HepG2 (cell line): Measurements from ENCODE around the gene RRAD. TPM values are rescaled to one million over a fixed set of nuclear protein-coding genes. Genes with fewer than 3 reads are reported as not detected.

Experiments used
- ATAC-seq: fragments of 200-7000 bp; cut with Tn5 transposase; 3 replicates; pipeline ENCODE4 v1.9.1; 2020; ENCODE audit warnings: mild to moderate bottlenecking, moderate library complexity
- BruUV-seq: library from RNA; stranded (reverse); fragments of 400-500 nt; replicated peaks from 2 replicates; lab custom pipeline; 2021; lab: Mats Ljungman, UMichigan
- CTCF ChIA-PET: fragments of 300-600 bp; formaldehyde crosslinking; extraction: SDS; loops from one replicate; lab custom pipeline; 2021; ENCODE audit warnings: low total read pairs, inconsistent platforms, low intra/inter-chr PET ratio; lab: Yijun Ruan, JAX
- POLR2A ChIA-PET: fragments of 350-600 bp; sonication (Branson Sonifier 250); formaldehyde crosslinking; loops from one replicate; lab custom pipeline; 2020; ENCODE audit warnings: antibody characterized with exemption, inconsistent platforms; lab: Yijun Ruan, JAX
- DNase-seq: peaks from one replicate; pipeline ENCODE4 v3.0.0-alpha.2; 2015; ENCODE audit warnings: low spot score
- FAIRE-seq: peaks from 3 replicates; lab custom pipeline; 2011; peaks lifted over from hg19 to GRCh38; lab: Jason Lieb, UNC
- H2AFZ ChIP-seq: one replicate; pipeline ENCODE4 v1.6.1; 2011; ENCODE audit warnings: low read length, inconsistent platforms
- H3K27ac ChIP-seq: fragments of 300-600 bp; 3 replicates; pipeline ENCODE4 v1.8.0; 2011; ENCODE audit warnings: mixed run types, mild to moderate bottlenecking, mixed read lengths, low read length, inconsistent platforms; ENCODE audit not compliant: insufficient read depth; ENCODE audit errors: extremely low read length
- H3K27me3 ChIP-seq, 2 experiments: fragments of 200-600 bp in 1 of 2; 2 replicates in 1 of 2; 3 replicates in 1 of 2; pipeline versions ENCODE4 v1.6.0 to v1.8.0; 2011; ENCODE audit warnings: low read length in 2 of 2, mild to moderate bottlenecking in 2 of 2, moderate library complexity in 2 of 2, inconsistent platforms in 1 of 2; ENCODE audit not compliant: insufficient read depth in 2 of 2, control insufficient read depth in 1 of 2
- H3K36me3 ChIP-seq, 2 experiments: fragments of 200-600 bp in 1 of 2; replicated peaks in 1 of 2; 2 replicates in 1 of 2; 3 replicates in 1 of 2; pipeline versions ENCODE4 v1.5.1 to v1.8.0; 2011; ENCODE audit warnings: low read length in 2 of 2, inconsistent platforms in 1 of 2; ENCODE audit not compliant: insufficient read depth in 2 of 2, control insufficient read depth in 1 of 2
- H3K4me1 ChIP-seq: 2 replicates; pipeline ENCODE4 v1.5.1; 2012; ENCODE audit warnings: low read length, inconsistent platforms; ENCODE audit not compliant: insufficient read depth
- H3K4me2 ChIP-seq: 2 replicates; pipeline ENCODE4 v1.6.0; 2011; ENCODE audit warnings: low read depth, low read length, inconsistent platforms
- H3K4me3 ChIP-seq, 3 experiments: fragments of 200-600 bp in 1 of 3; sonication (generic), shearing (Covaris generic) in 1 of 3; replicated peaks in 1 of 3; 2 replicates each; pipeline ENCODE4 v1.5.1; 2011 to 2016; ENCODE audit warnings: low read length in 3 of 3, inconsistent platforms in 2 of 3, low read depth in 2 of 3, mild to moderate bottlenecking in 2 of 3, control low read depth in 1 of 3, mixed read lengths in 1 of 3; ENCODE audit not compliant: insufficient read depth in 1 of 3
- H3K79me2 ChIP-seq: one replicate; pipeline ENCODE4 v1.6.1; 2011; ENCODE audit warnings: low read length, inconsistent platforms; ENCODE audit not compliant: insufficient read depth
- H3K9ac ChIP-seq: 2 replicates; pipeline ENCODE4 v1.6.0; 2011; ENCODE audit warnings: mild to moderate bottlenecking, low read depth, low read length, inconsistent platforms; ENCODE audit not compliant: insufficient read depth
- H3K9me3 ChIP-seq: 2 replicates; pipeline ENCODE4 v1.5.1; 2012; ENCODE audit warnings: mild to moderate bottlenecking, low read length
- H4K20me1 ChIP-seq: 2 replicates; pipeline ENCODE4 v1.6.0; 2011; ENCODE audit warnings: inconsistent platforms, mild to moderate bottlenecking, low read length, moderate library complexity; ENCODE audit not compliant: insufficient read depth
- MAFF ChIP-seq: IDR thresholded peaks from 2 replicates; pipeline ENCODE4 v1.6.1; 2011; ENCODE audit warnings: low read depth, low read length, improper control_type of control experiment
- MAFK ChIP-seq, 2 experiments: IDR thresholded peaks in 1 of 2; conservative IDR thresholded peaks in 1 of 2; 2 replicates each; pipeline ENCODE4 v1.6.1; 2011; ENCODE audit warnings: improper control_type of control experiment in 2 of 2, low read length in 2 of 2
- NFE2L2 ChIP-seq: fragments of 150-350 bp; IDR thresholded peaks from 2 replicates; pipeline ENCODE4 v1.6.1; 2014; ENCODE audit warnings: low read length
- RFX5 ChIP-seq: IDR thresholded peaks from 2 replicates; pipeline ENCODE4 v1.6.1; 2011; ENCODE audit warnings: low read depth, low read length, improper control_type of control experiment
- ZNF484 ChIP-seq: sonication (generic); formaldehyde crosslinking; IDR thresholded peaks from 2 replicates; pipeline ENCODE4 v1.5.1; 2020; ENCODE audit warnings: mild to moderate bottlenecking, low read depth, missing genetic modification reagents, borderline replicate concordance
- ZNF674 ChIP-seq: sonication (generic); formaldehyde crosslinking; IDR thresholded peaks from 2 replicates; pipeline ENCODE4 v1.5.0; 2020; ENCODE audit warnings: low read depth, mild to moderate bottlenecking, missing genetic modification reagents
- ZNF7 ChIP-seq: IDR thresholded peaks from 2 replicates; pipeline ENCODE4 v1.6.1; 2016; ENCODE audit warnings: missing biosample characterization, missing genetic modification reagents
- WGBS: methylation state at CpG from one replicate; pipeline ENCODE4 v1.1.6; 2017; ENCODE audit warnings: low lambda C conversion rate; 5-methylcytosine and 5-hydroxymethylcytosine counted together
- in situ Hi-C: cut with HindIII; loops from 2 replicates; pipeline ENCODE4 v1.10.0; 2017; ENCODE audit warnings: low pct_unique_long_range_greater_than_20kb; ENCODE audit not compliant: extremely low pct_ligation_motif_present
- intact Hi-C: fragments of 100-400 bp; cut with micrococcal nuclease; formaldehyde crosslinking; loops from one replicate; pipeline ENCODE4 v1.10.0; 2022; ENCODE audit not compliant: unreplicated experiment
- polyA plus RNA-seq, 8 experiments: library from polyadenylated mRNA; depleted of rRNA in 3 of 8; stranded (reverse) in 7 of 8; unstranded in 1 of 8; fragments of >200 nt; fragmentation: Illumina TruSeq in 4 of 8; extraction: Trizol in 4 of 8; gene quantifications; 2 replicates each; pipeline versions ENCODE4 v1.2.1 to v1.2.3, GENCODE V29; 2011 to 2016; ENCODE audit warnings: low read depth in 4 of 8, missing spikeins in 1 of 8, mixed read lengths in 1 of 8; ENCODE audit not compliant: insufficient read depth in 1 of 8
- total RNA-seq, 5 experiments: library from RNA; depleted of rRNA; stranded (reverse); fragments of >200 nt; fragmentation: Illumina TruSeq; extraction: Trizol; gene quantifications; 2 replicates each; pipeline ENCODE4 v1.2.3, GENCODE V29; 2016; ENCODE audit warnings: low read depth in 1 of 5
- TF ChIP-seq, protein P1 (sequence below): fragments of 450-650 bp; IDR thresholded peaks from 2 replicates; pipeline ENCODE4 v1.6.1; 2017; ENCODE audit warnings: mild to moderate bottlenecking

RRAD gene
- total and polyA plus RNA-seq, 2 of the 13 experiments (the other 11 are each of a cell fraction or from before 2014, with no cell fraction given) = 0.80 to 1.1 TPM

DNA sequence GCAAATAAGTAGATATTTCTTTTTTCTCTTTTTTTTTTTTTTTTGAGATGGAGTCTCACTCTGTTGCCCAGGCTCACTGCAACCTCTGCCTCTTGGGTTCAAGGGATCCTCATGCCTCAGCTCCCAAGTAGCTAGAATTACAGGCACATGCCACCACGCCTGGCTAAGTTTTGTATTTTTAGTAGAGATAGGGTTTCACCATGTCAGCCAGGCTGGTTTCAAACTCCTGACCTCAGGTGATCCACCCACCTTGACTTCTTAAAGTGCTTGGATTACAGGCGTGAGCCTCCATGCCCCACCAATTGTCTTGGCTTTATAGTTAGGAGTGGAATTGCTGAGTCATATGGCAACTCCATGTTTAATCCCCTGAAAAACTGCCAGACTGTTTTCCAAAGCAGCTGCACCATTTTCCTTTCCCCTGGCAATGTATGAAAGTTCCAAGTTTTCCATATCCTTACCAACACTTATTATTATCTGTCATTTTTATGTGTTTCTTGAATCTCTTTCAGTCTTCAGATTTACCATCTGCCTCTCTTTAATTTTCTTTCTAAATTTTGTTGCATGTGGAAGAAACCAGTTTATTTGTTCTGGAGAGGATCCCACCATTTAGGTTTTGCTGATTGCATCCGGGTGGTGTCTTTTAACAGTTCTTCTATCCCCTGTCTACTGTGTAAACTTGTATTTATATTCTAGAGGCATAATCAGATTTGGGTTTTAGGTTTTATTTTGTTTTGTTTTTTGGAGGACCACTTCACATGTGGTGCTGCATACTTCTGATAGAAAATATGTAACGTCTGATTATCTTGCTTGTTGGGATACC, 25.8 kb upstream of the RRAD start:
- ChIA-PET POLR2A (no interaction called here), CTCF (no interaction called here)
- in situ Hi-C loops (no loop called here), intact Hi-C loops (loop anchor here (10.0 kb wide), 1 partner anchor 64 kb away; no protein-coding TSS in a partner anchor)
- H3K79me2 ChIP-seq = no peaks in the 10 kb centered on the region
- WGBS = 60% methylated on average over 4 of the region's 4 CpGs
- H4K20me1 ChIP-seq = no peaks in the 10 kb centered on the region
- peaks cover 70% of the 10 kb centered on the region for H3K4me1 ChIP-seq
- no peak overlapping the region for H3K27ac ChIP-seq
- H3K4me3 ChIP-seq = no peak overlapping the region
- DNase-seq (no peak), ATAC-seq (no peak), FAIRE-seq (no peak)
- no peak overlapping the region for H2AFZ ChIP-seq
- peak; percentile 85 for TF ChIP-seq NFE2L2
- TF ChIP-seq, protein P1, sequence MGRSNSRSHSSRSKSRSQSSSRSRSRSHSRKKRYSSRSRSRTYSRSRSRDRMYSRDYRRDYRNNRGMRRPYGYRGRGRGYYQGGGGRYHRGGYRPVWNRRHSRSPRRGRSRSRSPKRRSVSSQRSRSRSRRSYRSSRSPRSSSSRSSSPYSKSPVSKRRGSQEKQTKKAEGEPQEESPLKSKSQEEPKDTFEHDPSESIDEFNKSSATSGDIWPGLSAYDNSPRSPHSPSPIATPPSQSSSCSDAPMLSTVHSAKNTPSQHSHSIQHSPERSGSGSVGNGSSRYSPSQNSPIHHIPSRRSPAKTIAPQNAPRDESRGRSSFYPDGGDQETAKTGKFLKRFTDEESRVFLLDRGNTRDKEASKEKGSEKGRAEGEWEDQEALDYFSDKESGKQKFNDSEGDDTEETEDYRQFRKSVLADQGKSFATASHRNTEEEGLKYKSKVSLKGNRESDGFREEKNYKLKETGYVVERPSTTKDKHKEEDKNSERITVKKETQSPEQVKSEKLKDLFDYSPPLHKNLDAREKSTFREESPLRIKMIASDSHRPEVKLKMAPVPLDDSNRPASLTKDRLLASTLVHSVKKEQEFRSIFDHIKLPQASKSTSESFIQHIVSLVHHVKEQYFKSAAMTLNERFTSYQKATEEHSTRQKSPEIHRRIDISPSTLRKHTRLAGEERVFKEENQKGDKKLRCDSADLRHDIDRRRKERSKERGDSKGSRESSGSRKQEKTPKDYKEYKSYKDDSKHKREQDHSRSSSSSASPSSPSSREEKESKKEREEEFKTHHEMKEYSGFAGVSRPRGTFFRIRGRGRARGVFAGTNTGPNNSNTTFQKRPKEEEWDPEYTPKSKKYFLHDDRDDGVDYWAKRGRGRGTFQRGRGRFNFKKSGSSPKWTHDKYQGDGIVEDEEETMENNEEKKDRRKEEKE = no peak
- TF ChIP-seq RFX5 = no peak
- no peak for TF ChIP-seq ZNF674 (CRISPR knock-in tag)
- TF ChIP-seq ZNF484 (CRISPR knock-in tag) = peak; percentile 97; the same call in 1 of the 2 replicates
- TF ChIP-seq MAFF = peak; percentile 40; the same call in 1 of the 2 replicates
- TF ChIP-seq ZNF7 (CRISPR knock-in tag) = peak; percentile 39
- TF ChIP-seq MAFK (conservative IDR thresholded peaks at IDR 0.05 in 1 of 2, IDR thresholded peaks at IDR 0.05 in 1 of 2; ENCODE audit: low read length in 2 of 2) = peak; percentile 47 to 56
- H3K9ac ChIP-seq = no peak overlapping the region
- 0 out of 2 replicates have a peak, but pooled peaks cover 5% of the 10 kb centered on the region for H3K9me3 ChIP-seq
- peaks cover 4 to 24% of the 10 kb centered on the region in 2 experiments; a peak in 4 of 5 replicates for H3K27me3 ChIP-seq
- H3K4me2 ChIP-seq = no peak overlapping the region
- no peaks in the 10 kb centered on the region for H3K36me3 ChIP-seq
- no TSS peak for BruUV-seq
